Heart left ventricle (tissue), 16 donors: ENCODE results near the gene MIA2. TPM values are rescaled to one million over a fixed set of nuclear protein-coding genes. Genes with fewer than 3 reads are reported as not detected.

Source experiments
- ATAC-seq, 4 donors: fragments of 200-7000 bp; cut with Tn5 transposase; one replicate each; pipeline ENCODE4 v1.9.1; 2020 to 2022; ENCODE audit warnings: moderate library complexity in 4 of 4, mild to moderate bottlenecking in 3 of 4, moderate number of reproducible peaks in 1 of 4
- DNase-seq, 5 donors: peaks; one replicate each; pipeline ENCODE4 v3.0.0-alpha.2; 2020
- H3K27ac ChIP-seq, 12 donors: fragments of 200-600 bp; sonication (generic) in 4 of 12; one replicate each; pipeline versions ENCODE4 v1.5.0 to v1.8.0; 2016 to 2022; ENCODE audit warnings: mild to moderate bottlenecking in 2 of 12
- H3K27me3 ChIP-seq, 9 donors: fragments of 200-600 bp; sonication (generic) in 2 of 9; one replicate each; pipeline versions ENCODE4 v1.5.1 to v1.8.0; 2016 to 2022; ENCODE audit warnings: mild to moderate bottlenecking in 3 of 9
- H3K36me3 ChIP-seq, 9 donors: fragments of 200-600 bp; sonication (generic) in 2 of 9; one replicate each; pipeline versions ENCODE4 v1.5.0 to v1.8.0; 2018 to 2022; ENCODE audit warnings: mild to moderate bottlenecking in 2 of 9
- H3K4me1 ChIP-seq, 12 donors: fragments of 200-600 bp; sonication (generic) in 4 of 12; one replicate each; pipeline versions ENCODE4 v1.5.0 to v1.8.0; 2016 to 2022; ENCODE audit warnings: mild to moderate bottlenecking in 3 of 12
- H3K4me3 ChIP-seq, 12 donors: fragments of 200-600 bp; sonication (generic) in 4 of 12; one replicate each; pipeline versions ENCODE4 v1.5.0 to v1.8.0; 2017 to 2022; ENCODE audit warnings: mild to moderate bottlenecking in 9 of 12, moderate library complexity in 4 of 12
- H3K9me3 ChIP-seq, 12 donors: fragments of 200-600 bp; sonication (generic) in 4 of 12; one replicate each; pipeline versions ENCODE4 v1.5.0 to v1.8.0; 2016 to 2022; ENCODE audit warnings: mild to moderate bottlenecking in 1 of 12
- POLR2A ChIP-seq, 2 donors: fragments of 450-650 bp; IDR thresholded peaks; one replicate each; pipeline ENCODE4 v1.6.1; 2017; ENCODE audit warnings: antibody characterized with exemption in 2 of 2, mild to moderate bottlenecking in 2 of 2, moderate library complexity in 2 of 2
- WGBS, 4 donors: extraction: QIAGEN DNeasy Blood & Tissue Kit in 2 of 4; methylation state at CpG; one replicate each; pipeline versions ENCODE4 v1.1.5 to v1.1.7; 2013 to 2018; 5-methylcytosine and 5-hydroxymethylcytosine counted together
- intact Hi-C, 10 donors: fragments of 100-400 bp; cut with DNase I; formaldehyde crosslinking; loops; one replicate each; pipeline versions ENCODE4 v1.11.1 to v1.14.2; 2022
- polyA plus RNA-seq, 2 donors: library from polyadenylated mRNA; stranded (reverse); fragments of 200-250 nt; gene quantifications; one replicate each; pipeline ENCODE4 v1.2.3, GENCODE V29; 2013
- total RNA-seq, 9 donors: library from RNA; depleted of rRNA in 2 of 9; stranded (reverse); fragments of >200 nt in 2 of 9; fragmentation: NEBNext Ultra II Directional in 3 of 9; extraction: Animal tissue kit (Norgen Biotek cat#: 25700) in 3 of 9; gene quantifications; one replicate each; pipeline versions ENCODE4 v1.1.0 to v1.2.4, GENCODE V29; 2016 to 2023
- TF ChIP-seq, protein P1 (sequence below), 12 donors: fragments of 200-600 bp; sonication (generic) in 4 of 12; IDR thresholded peaks; one replicate each; pipeline versions ENCODE4 v1.5.0 to v1.8.0; 2018 to 2022; ENCODE audit warnings: antibody characterized with exemption in 12 of 12, mild to moderate bottlenecking in 5 of 12
- donor health status: ischemic (EF 13 %, LVEDD 7.1; RV severe dilation, severe dysfunction).
- donor health status: healthy with polysubstance abuse.
- donor health status: DM: no; HTN: yes; CAD: no.
- donor health status: DM: no; HTN: no; CAD: no.
- donor health status: ischemic (EF 25% LVEDD 6.9; RV normal size, moderate dysfunction).
- donor health status: ischemic (EF 25% LVEDD 5.7; RV mildly dilated, moderate dysfunction).
- donor health status: healthy.
- donor health status: DM: yes; HTN: yes; CAD: no.
- donor health status: ischemic (EF 35%, LVEDD 5.7; RV mildly dilated, moderate dysfunction).
- donor health status: nonischemic (EF 11% LVEDD 7.7; RV severe dilation, severe dysfunction).
- donor health status: DM: yes; HTN: yes; CAD: no.
- donor health status: PGD.
- donor health status: ischemic (EF 29% LVEDD 5.4; RV normal size, mild dysfunction).
- donor health status: nonischemic (EF 23%, LVEDD 6.1; RV moderate dilation, normal function).

The MIA2 gene
- total and polyA plus RNA-seq, 11 donors = 9.3 to 31.8 (median 19.8) TPM

DNA sequence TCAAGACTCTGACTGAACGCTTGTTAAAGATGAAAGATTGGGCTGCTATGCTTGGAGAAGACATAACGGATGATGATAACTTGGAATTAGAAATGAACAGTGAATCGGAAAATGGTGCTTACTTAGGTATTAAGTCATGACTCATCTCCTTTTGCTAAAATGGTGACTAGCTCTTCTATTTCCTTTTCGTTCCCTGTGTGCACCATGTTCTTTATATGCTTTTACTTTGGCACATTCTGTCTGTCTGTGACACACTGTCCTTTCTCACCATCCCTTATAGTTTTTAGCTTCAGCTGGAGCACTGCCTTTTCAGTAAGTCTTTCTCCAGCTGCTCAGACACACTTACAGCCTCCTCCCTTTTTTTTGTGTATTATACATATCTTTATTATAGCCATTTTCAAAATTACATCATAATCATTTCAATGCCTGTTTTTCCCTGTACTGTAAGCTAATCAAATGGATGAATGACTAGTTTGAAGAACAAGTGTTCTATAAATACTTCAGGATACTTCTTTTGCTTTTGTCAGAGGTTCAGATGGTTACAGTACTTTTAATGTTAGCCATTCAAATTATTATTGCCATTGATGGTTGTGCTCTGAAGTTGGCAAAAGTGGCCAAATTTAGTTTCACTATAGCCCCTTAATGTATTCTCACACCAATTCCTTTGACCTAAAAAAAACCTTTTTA, 68.6 kb downstream of the MIA2 start:
- H3K4me1 ChIP-seq = peaks cover 0 to 15% (median 0%) of the 10 kb centered on the region in 12 donors
- WGBS, 4 donors = 70 to 78% (median 74%) methylated on average over 4 of the region's 4 CpGs
- H3K9me3 ChIP-seq = no peaks in the 10 kb centered on the region
- DNase-seq (no peak), ATAC-seq (peak; percentile 46 to 74 (median 62))
- H3K4me3 ChIP-seq = no peak overlapping the region
- no peak for TF ChIP-seq POLR2A (IDR thresholded peaks at IDR 0.05)
- TF ChIP-seq, protein P1, sequence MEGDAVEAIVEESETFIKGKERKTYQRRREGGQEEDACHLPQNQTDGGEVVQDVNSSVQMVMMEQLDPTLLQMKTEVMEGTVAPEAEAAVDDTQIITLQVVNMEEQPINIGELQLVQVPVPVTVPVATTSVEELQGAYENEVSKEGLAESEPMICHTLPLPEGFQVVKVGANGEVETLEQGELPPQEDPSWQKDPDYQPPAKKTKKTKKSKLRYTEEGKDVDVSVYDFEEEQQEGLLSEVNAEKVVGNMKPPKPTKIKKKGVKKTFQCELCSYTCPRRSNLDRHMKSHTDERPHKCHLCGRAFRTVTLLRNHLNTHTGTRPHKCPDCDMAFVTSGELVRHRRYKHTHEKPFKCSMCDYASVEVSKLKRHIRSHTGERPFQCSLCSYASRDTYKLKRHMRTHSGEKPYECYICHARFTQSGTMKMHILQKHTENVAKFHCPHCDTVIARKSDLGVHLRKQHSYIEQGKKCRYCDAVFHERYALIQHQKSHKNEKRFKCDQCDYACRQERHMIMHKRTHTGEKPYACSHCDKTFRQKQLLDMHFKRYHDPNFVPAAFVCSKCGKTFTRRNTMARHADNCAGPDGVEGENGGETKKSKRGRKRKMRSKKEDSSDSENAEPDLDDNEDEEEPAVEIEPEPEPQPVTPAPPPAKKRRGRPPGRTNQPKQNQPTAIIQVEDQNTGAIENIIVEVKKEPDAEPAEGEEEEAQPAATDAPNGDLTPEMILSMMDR (IDR thresholded peaks at IDR 0.05) = no peak
- intact Hi-C loops = loop anchor here in 1 of 10 donors (5.0 kb wide), 1 partner anchor 35 kb away; no protein-coding TSS in a partner anchor
- peaks cover 0 to 90% (median 55%) of the 10 kb centered on the region in 9 donors for H3K36me3 ChIP-seq
- H3K27me3 ChIP-seq = no peaks in the 10 kb centered on the region
- peak overlapping the region in 8 of 12 donors; percentile 1 to 65 (median 50) for H3K27ac ChIP-seq

DNA sequence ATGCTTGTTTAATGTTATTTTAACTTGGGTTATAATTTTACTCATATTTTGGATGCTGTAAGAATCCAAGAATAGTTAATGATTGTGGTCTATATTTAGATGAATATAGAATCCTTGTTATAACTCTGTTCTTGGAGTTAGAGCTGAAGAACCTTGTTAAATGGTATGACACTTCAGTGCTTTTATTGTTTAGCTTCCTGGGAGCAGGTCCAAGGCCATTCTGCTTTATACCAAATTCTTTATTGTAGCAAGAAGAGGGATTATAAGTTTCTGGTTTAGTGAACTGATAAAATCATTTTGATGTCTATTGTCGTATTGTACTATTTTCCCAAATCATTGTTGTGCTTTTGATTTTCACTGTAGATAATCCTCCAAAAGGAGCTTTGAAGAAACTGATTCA, 69.4 kb downstream of the MIA2 start:
- Histone ChIP-seq H3K9me3 (no peaks in the 10 kb centered on the region), H3K27me3 (no peaks in the 10 kb centered on the region), H3K36me3 (peaks cover 0 to 91% (median 49%) of the 10 kb centered on the region in 9 donors), H3K27ac (peak overlapping the region in 8 of 12 donors; percentile 8 to 65 (median 50)), H3K4me1 (peaks cover 0 to 15% (median 0%) of the 10 kb centered on the region in 12 donors), H3K4me3 (no peak overlapping the region)
- TF ChIP-seq POLR2A (IDR thresholded peaks at IDR 0.05) = no peak
- TF ChIP-seq, protein P1 (IDR thresholded peaks at IDR 0.05) = no peak
- intact Hi-C loops = loop anchor here in 1 of 10 donors (5.0 kb wide), 1 partner anchor 36 kb away; no protein-coding TSS in a partner anchor
- WGBS, 4 donors = 38 to 51% (median 45%) methylated on average over 1 of the region's 1 CpG
- DNase-seq (no peak), ATAC-seq (peak; percentile 42 to 69 (median 65))

DNA sequence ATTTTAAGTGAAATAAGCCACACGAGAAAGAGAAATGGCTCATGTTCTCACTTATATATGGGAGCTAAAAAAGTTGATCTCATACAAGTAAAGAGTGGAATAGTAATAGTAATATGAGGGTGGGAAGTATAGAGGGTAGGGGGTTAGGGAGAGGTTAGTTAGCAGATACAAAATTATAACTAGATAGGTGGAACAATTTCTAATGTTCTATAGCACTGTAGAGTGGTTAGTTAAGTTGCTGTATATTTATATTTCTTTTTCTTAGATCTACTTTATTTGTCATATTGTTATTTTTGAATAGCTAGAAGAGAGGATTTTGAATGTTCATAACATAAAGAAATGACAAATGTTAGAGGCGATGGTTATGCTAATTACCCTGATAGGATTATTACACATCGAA, 74.1 kb downstream of the MIA2 start:
- DNase-seq (no peak), ATAC-seq (no peak)
- H3K36me3 ChIP-seq = peaks cover 0 to 79% (median 24%) of the 10 kb centered on the region in 9 donors
- no peaks in the 10 kb centered on the region for H3K9me3 ChIP-seq
- intact Hi-C loops = no loop called here
- no peak overlapping the region for H3K4me3 ChIP-seq
- H3K27ac ChIP-seq = no peak overlapping the region
- H3K27me3 ChIP-seq = no peaks in the 10 kb centered on the region
- WGBS, 4 donors = 91 to 95% (median 93%) methylated on average over 3 of the region's 3 CpGs
- TF ChIP-seq, protein P1 (IDR thresholded peaks at IDR 0.05) = no peak
- no peak for TF ChIP-seq POLR2A (IDR thresholded peaks at IDR 0.05)
- H3K4me1 ChIP-seq = peaks cover 0 to 12% (median 0%) of the 10 kb centered on the region in 12 donors

DNA sequence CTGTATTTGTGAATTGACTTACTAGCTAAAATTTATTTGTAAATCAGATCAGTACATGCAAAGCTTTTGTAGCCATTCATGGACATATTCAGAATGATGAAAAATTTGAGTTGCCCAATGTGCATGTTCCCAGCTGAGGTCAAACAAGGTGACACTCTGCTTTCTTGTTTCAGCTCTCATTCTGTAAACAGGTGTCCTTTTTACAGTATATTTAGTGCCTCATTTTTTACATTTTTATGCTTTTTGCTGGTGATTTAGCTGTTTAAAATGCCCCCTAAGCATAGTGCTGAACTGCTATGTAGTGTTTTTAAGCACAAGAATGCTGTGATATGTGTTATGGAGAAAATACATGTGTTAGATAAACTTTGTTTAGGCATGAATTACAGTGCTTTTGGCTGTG, 76.3 kb downstream of the MIA2 start:
- H3K4me3 ChIP-seq = no peak overlapping the region
- TF ChIP-seq POLR2A (IDR thresholded peaks at IDR 0.05) = no peak
- TF ChIP-seq, protein P1 (IDR thresholded peaks at IDR 0.05) = no peak
- no peaks in the 10 kb centered on the region for H3K27me3 ChIP-seq
- no peak overlapping the region for H3K27ac ChIP-seq
- intact Hi-C loops = no loop called here
- H3K9me3 ChIP-seq = no peaks in the 10 kb centered on the region
- peaks cover 0 to 79% (median 28%) of the 10 kb centered on the region in 9 donors for H3K36me3 ChIP-seq
- ATAC-seq = no peak
- H3K4me1 ChIP-seq = peaks cover 0 to 6% (median 0%) of the 10 kb centered on the region in 12 donors
- no peak for DNase-seq
